Putamen (tissue), 1 donor: ENCODE results near the gene GLMN.

Source experiments
- DNase-seq: peaks from one replicate; pipeline ENCODE4 v3.0.0-alpha.2; 2016; ENCODE audit warnings: low spot score

The GLMN gene, protein sequence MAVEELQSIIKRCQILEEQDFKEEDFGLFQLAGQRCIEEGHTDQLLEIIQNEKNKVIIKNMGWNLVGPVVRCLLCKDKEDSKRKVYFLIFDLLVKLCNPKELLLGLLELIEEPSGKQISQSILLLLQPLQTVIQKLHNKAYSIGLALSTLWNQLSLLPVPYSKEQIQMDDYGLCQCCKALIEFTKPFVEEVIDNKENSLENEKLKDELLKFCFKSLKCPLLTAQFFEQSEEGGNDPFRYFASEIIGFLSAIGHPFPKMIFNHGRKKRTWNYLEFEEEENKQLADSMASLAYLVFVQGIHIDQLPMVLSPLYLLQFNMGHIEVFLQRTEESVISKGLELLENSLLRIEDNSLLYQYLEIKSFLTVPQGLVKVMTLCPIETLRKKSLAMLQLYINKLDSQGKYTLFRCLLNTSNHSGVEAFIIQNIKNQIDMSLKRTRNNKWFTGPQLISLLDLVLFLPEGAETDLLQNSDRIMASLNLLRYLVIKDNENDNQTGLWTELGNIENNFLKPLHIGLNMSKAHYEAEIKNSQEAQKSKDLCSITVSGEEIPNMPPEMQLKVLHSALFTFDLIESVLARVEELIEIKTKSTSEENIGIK

DNA sequence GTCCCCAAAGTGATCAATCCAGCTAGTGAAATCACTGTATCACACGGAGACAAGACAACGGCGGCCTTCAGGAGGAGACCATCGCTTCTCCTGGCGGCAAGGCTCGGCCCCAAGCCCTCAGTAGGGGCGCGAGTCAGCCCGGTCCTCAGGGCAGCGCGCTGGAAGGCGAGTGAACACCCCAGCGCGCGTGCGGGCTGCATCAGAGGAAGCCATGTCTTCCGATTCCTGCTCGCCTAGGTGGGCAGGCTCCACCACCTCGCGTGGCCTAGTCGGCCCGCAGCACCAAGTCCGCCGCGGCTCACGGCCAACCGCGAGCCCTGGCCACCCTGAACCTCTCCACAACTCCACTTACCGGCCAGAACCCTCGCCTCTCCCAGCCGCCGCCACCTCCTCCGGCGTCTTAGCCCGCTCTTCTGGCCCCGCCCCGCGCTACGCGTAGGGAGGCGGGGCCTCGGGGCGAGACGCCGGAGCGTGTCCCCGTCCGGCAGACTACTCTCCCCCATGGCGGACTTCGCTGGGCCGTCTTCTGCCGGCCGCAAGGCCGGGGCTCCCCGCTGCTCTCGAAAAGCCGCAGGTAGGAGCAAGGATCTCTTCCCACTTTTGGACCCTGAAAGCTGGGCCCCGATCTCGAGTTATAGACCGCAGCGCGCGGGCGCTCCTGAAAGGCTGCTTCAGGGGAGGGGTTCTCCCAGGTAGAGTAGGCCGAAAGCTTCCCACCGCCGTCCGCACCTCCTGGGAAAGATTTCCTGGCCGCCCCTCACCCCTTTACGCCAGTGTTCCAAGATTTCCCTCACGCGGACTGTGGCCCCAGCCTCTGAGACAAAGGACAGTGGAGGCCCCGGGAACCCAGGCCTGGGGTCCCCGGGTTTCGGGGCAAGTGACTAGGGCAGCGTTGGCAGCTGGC is at the start of gene GLMN, which contains the start of gene RPAP2:
Gene GLMN (minus strand): TSS at position 415 of the 904 bp plus-strand sequence. CDS start 988 bp downstream, outside the sequence.
Gene RPAP2 (plus strand): TSS at position 487 of the 904 bp plus-strand sequence. CDS start 15 bp downstream, at position 502.
- DNase-seq = peak; percentile 85

DNA sequence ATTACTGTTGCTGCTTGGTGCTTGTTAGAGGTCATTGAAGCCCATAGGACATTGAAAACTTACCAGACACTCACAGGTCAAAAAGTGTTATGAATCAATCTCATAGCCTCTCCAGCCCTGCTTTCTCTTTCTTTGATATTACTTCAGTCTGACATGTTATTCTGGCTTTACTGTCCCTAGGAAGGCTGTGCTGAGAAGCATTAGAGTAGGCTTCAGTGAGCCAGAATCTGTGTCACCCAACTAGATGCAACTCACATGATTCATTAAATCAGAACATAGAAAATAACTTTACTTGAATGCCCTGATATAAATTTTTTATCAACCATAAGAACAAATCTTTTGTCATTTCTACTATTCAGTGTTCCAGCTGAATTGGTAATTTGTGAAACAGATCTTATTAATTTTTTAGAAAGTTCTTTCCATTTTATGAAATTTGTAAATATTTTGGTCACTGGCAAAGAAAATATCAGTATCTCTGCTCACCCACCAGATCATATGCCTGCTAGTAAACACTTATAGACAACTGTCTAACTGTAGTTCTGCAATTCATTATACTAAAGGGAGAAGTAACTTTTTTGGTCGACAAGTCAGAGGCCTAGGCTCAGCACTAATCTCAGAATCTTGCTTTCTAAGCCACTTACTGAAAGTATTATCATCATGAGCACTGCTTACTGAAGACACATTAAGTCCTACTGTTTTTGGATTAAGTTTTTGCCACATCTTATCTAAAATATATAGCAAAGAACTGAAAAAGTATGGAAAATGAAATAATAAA is 48.3 kb upstream of the GLMN start:
- DNase-seq = no peak

DNA sequence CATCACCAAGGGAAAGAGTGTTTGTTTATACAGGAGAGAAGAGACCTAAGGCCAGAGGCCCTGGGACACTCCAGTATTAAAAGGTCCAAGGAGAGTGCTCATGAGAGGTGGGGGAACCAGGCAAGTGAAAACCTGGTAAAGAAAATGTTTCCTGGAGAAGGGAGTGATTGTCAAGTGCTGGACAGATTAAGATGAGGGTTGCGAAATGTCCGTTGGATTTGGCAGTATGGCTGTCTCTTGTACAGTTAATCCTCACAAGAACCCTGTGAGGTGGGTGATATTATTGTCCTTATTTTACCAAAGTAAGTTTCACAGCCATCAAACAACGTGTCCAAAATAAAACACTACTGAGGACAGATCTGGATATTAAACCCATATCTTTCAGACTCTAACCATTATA is 44.3 kb upstream of the GLMN start:
- DNase-seq = no peak

DNA sequence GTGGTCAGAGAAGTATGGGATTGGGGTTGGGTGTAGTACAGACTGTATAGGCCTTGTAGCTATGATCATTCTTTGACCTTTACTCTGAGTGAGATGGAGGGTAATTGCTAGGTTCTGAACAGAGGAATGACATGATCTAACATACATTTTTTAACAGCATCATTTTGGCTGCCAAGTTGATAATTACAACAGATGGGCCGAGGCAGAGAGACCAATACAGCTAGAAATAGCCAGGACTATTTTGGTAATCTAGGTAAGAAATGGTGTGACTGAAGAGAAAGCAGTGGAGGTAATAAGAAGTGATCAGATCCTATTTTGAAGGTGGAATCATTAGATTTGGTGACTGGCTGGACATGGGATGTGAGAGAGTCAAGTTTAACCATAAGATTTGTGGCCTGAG is 43.6 kb upstream of the GLMN start:
- DNase-seq = no peak

DNA sequence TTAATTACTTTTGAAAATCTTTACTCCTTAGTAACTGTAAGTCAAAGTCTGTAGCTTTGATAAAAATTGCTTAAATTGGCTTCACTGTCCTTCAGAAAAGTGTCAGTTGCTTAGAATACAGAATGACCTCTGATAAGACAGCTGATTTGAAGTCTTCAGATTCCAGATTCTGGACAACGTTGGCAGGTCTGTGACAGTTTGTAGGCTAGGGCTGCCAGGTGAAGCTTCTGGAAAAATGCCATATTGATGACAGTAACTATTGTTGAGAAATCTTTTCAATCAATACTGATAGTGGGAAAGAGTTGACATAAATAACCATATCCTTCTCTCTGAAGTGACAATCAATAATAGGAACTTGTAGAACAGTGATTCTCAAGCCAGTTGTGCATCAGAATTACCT is 41.4 kb upstream of the GLMN start:
- no peak for DNase-seq

DNA sequence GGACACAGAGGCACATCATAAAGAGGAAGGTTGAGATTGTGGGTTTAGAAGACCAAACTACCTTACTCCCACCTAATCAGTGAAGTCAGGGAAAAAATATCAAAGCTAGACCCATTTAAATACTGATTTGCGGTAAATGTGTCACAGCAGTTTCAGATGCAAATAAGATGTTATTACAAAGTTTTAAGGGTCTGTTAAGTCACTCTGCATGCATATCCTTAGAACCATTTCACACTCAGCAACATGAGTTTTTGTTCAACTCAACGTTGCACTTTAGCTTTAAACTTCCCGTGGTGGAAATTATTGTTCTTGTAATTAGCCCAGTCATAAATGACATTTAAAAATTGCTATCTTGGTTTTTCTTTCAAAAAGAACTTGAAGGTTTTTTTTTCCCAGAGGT is 34.9 kb upstream of the GLMN start:
- DNase-seq = no peak

DNA sequence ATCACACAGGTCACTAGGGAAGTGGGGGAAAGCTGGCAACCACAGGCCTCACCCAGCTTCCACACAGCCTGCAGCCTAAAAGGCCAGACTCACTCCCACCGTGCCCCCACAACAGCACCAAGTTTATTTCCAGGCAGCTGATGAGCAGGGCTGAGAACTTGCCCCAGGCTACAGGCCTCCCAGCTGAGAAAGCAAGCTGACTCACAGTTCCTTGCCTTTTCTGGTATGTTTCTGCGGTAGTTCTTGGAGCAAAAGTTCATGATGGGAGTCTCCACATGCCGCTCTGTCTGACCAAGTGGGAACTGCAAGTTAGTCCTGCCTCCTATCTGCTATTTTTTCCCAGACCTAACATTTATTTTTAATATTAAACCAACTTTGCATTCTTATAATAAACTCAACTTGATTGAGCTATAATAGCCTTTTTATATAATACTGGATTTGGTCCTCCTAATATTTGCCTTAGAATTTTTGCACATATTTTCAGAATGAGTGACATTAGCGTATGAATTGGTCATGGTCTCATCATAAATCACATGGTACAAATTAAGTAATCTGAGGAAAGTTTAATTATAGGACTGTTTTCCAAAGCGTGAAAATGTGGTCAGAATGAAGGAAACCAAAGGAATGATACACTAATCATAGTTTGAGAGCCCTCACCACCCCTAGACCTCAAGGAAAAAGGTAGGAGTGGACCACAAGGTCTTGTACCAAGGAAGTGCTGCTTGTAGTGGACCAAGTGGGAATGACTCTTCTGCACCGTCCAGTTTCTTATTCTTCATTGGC is 30.8 kb upstream of the GLMN start:
- no peak for DNase-seq

DNA sequence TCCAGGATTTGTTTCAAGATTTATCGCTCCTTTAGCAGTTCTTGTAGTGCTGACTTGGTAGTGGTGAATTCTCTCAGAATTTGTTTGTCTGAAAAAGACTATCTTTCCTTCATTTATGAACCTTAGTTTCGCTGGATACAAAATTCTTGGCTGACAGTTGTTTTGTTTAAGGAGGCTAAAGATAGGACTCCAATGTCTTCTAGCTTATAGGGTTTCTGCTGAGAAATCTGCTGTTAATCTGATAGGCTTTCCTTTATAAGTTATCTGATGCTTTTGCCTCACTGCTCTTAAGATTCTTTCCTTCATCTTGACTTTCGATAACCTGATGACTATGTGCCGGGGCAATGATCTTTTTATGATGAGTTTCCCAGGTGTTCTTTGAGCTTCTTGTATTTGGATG is 29.0 kb upstream of the GLMN start:
- no peak for DNase-seq

DNA sequence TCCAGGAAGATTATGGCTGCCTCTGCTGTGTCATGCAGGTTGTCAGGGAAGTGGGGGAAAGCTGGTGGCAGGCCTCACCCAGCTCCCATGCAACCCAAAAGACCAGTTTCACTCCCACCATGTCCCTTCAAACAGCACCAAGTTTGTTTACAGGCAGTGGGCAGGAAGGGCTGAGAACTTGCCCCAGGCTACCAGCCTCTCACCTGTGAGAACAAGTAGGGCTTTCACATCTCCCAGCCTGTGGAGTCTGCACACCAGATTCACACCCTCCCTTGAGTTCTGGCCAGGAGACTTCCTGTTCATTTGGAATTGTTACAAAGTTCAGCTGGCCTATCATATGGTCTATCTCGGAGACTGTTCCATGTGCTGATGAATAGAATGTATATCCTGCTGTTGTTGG is 27.9 kb upstream of the GLMN start:
- no peak for DNase-seq

DNA sequence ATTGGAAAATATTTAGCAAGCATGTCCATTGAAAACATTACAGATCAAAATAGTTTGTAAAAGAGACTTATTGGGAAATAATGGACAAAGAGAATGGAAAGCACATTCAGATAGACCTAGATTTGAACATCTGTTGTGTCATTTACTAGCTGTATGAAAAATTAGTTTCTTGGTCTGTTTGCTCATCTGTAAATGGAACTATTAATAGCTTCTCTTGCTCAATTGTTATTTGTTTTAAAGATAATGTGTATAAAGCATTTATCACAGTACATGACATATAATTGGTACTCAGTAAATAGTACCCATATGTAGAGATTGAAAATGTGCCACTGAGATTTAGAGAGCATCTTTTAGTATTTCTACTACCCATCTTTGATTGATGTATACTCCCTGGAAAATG is 26.0 kb upstream of the GLMN start:
- DNase-seq = no peak

DNA sequence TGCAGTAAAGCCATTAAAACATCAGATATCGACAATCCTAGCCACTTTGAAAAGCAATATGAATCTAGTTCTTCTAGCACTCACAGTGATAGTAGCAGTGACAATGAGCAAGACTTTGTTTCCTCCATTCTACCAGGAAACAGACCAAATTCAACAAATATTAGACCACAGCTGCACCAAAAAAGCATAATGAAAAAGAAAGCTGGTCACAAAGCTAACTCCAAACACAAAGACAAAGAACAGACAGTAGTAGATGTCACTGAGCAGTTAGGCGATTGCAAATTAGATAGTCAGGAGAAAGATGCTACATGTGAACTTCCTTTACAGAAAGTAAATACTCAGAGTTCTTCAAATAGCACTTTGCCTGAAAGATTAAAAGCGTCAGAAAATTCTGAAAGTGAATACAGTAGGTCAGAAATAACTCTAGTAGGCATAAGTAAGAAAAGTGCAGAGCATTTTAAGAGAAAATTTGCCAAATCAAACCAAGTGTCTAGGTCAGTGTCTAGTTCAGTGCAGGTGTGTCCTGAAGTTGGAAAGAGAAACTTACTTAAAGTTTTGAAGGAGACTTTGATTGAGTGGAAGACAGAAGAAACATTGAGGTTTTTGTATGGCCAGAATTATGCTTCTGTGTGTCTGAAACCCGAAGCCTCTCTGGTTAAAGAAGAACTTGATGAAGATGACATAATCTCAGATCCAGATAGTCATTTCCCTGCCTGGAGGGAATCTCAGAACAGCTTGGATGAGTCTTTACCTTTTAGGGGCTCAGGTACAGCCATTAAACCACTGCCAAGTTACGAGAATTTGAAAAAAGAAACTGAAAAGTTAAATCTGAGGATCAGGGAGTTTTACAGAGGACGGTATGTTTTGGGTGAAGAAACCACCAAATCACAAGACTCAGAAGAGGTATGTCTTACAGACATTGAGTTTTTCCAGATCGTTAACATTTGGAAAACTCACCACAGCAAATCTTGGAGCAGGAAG is 25.0 kb upstream of the GLMN start:
- no peak for DNase-seq

DNA sequence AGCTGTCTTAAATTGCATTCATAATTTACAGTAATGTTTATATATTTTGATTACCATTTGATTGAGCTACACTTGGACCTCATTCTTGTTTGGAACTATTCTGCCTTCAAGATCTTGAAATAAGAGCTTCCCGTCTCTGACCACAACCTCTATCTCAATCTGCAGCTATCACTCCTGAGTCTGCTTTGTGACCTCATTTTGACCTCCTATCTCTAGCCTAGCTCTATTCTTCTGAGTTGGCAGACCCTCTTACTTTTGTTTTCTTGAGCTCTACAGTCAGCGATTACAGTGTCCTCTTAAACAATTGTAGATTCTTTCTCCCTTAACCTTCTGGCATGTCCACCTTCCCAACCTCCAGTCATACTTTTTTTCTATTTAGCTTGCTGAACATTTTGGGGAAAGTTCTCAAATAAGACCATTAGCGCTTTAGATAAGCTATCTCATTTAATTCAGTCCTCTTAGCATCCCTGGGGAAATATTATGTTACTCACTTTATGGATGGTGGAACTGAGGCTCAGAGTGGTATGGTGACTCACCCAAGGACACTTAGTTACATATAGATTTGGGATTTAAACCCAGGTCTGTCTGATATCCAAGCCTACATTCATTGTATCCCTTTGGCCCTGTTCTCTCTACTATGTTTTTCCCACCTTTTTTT is 19.2 kb upstream of the GLMN start:
- DNase-seq = no peak

DNA sequence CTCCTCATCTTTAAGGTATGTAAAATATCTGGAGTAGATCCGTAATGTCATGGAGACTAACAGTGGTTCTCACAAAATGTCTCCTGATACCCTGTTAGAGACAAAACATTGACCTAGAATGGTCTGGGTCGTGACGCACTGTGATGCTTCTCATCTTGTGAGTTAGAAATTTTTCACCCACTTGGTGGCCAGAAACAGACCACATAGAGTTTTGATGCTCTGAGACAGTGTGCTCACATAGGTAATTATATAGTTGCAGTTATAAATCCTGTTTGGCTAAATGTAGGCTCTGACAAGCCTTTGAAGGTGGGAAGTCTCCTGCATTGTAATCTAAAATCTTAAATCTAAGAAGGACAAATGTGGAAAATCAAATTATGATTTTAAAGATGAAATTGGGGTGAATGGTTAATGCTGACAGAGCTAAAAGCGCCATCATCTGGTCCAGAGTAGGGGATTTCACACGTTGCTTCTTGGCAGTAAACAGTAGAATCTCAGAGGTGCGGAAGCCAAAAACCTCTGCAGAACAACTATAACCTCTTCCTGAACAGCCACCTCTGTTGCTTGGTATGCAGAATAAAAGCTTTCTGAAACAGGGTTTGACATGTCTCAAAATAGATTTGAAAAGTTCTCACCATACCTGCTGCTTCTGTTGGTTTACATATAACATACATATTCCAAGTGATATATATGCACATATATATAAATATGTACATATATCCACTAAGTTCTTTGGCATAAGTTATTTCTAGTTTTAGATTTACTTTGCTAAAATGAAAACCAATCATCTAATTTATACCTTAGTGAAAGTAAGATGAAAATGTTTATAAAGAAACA is 17.2 kb upstream of the GLMN start:
- DNase-seq = no peak

DNA sequence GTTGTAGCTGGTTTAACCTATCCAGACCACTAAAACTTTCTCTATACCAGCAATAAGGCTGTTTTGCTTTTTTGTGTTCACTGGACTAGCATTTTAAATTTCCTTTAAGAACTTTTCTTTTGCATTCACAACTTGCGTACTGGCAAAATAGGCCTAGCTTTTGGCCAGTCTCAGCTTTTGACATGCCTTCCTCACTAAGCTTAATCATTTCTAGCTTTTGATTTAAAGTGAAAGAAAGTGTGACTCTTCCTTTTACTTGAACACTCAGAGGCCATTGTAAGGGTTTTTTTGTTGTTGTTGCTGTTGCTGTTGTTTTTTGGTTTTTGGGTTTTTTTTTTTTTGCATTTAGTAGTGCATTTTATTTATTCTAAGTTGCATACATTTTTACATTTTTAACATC is 15.2 kb upstream of the GLMN start:
- no peak for DNase-seq

DNA sequence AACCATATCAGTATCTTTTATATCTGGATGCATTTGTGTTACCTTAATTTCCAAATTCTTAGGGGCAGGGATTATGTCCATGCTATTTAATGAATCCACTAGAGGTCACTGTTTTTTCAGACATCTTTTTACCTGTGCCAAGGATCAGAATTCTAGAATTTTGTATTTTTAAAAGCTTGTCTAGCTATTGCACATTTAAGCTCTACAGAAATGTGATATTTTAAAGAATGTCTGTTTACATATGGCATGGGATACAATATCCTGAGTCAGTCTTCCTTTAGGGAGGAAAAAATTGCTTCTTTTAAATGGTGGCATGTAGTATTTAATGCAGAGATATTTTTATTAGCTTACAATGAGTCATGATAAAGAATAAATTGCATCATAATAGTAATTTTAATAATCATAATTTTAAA is 11.4 kb upstream of the GLMN start:
- no peak for DNase-seq

DNA sequence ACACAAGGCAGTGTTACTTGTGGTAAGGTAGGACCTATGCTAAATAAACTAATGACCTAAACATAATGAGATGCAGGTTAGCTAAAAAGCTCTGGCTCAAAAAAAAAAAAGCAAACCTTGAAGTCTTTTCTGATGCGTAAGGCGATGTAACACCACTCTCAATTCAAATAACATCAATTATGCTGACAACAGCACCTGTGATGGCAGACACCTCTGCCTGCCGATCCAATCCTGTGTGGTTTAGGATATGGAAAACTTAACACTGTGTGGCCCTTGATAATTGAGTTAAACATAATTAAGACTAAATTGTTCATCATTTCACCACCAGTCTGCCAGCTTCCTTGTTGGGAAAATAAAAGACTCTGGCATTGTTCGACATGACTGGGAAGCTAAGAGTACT is 9.2 kb upstream of the GLMN start:
- DNase-seq = no peak

DNA sequence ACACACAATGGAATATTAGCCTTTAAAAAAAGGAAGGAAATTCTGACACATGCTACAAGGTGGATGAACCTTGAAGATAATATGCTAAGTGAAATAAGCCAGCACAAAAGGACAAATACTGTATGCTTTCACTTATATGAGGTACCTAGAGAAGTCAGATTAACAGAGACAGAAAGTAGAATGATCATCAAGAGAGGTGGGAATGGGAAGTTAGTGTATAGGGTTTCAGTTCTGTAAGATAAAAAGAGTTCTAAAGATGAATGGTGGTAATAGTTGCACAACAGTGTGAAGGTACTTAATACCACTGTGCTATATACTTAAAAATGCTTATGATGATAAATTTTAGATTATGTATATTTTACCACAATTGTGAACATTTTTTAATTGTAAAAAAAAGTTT is 7.2 kb upstream of the GLMN start:
- no peak for DNase-seq

DNA sequence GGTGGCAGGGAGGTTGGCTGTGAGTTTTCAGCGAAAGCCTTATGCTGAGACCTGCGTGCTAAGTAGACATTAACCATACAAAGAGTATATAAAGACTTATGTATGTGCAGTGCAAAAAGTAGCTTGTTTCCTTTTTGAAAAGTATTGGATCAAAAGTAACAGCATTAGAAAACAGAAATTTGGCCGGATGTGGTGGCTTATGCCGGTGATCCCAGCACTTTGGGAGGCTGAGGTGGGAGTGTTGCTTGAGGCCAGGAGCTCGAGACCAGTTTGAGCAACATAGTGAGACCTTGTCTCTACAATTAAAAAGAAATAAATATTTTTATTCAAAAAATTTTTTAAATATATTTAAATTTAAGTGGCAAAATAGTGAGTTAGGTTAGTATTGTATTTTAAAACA is 2.2 kb upstream of the GLMN start:
- no peak for DNase-seq
